Raji (cell line): ENCODE data around the gene ELFN1.

ENCODE experiments used
- POLR2A ChIP-seq: IDR thresholded peaks from 2 replicates; pipeline ENCODE4 v1.6.1; 2011; ENCODE audit warnings: low read depth, low read length, control low read depth; ENCODE audit not compliant: insufficient read depth

The ELFN1 gene

GRCh38 chr7:1669954-1670893 is at the start of gene ELFN1:
TSS of gene ELFN1 (plus strand) at chr7:1670277. CDS start at chr7:1744597, 74,320 bp downstream.
- no peak for TF ChIP-seq POLR2A

GRCh38 chr7:1620835-1621234 is 49.2 kb upstream of the ELFN1 start:
- TF ChIP-seq POLR2A = no peak

- TF ChIP-seq POLR2A = no peak
Observed at GRCh38 chr7:1621718-1622117, 48.4 kb upstream of the ELFN1 start.

GRCh38 chr7:1622441-1622840 is 47.6 kb upstream of the ELFN1 start:
- no peak for TF ChIP-seq POLR2A

- TF ChIP-seq POLR2A = no peak
Observed at GRCh38 chr7:1623810-1624209, 46.3 kb upstream of the ELFN1 start.

- TF ChIP-seq POLR2A = no peak
Observed at GRCh38 chr7:1624999-1625927, 44.8 kb upstream of the ELFN1 start.

DNA sequence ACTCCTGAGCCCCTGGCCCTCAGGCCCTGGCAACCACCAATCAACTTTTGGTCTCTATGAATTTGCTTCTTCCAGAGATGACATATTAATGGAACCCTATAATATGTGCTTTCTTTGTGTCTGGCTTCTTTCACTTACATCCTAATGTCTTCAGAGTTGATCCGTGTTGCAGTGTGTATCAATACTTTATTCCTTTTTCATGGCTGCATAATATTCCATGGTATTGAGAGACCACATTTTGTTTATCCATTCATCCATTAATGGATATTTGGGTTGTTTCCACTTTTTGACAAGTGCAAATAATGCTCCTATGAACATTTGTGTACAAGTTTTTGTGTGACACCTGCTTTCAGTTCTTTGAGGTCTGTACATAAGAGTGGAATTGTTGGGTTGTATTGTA is 43.3 kb upstream of the ELFN1 start:
- TF ChIP-seq POLR2A = no peak

DNA sequence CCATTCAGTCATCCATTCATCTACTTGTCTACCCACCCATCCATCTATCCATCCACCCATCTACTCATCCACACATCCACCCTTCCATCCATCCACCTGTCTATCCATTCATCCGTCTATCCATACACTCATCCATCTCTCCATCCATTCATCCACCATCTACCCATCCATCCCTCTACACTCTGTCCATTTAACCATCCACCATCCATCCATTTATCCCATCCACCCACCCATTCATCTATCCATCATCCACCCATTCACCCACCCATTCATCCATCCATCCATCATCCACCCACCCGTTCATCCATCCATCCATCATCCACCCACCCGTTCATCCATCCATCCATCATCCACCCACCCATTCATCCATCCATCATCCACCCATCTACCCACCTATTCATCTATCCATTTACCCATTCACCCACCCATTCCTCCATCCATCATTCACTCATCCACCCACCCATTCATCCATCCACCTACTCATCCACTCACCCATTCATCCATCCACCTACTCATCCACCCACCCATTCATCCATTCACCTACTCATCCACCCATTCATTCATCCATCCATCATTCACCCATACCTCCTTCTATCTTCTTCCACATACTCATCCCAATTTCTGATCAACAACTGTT is 39.3 kb upstream of the ELFN1 start:
- no peak for TF ChIP-seq POLR2A

DNA sequence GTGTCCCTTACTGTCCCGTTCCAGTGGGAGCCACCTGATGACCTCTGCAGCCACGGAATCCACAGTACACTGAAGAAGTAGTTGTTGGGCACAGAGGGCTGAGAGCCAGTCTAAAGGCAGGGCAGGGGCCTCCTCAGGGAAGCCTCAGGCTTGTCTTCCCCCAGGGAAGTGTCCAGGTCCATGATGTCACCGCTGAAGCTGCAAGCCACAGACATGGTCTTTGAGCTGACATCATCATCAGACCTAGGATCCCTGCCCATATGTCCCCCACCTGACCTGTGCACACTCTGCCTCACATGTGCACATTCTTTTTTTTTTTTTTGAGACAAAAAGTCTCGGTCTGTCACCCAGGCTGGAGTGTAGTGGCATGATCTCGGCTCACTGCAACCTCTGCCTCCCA is 38.4 kb upstream of the ELFN1 start:
- no peak for TF ChIP-seq POLR2A

- no peak for TF ChIP-seq POLR2A
Observed at GRCh38 chr7:1632506-1632905, 37.6 kb upstream of the ELFN1 start.

GRCh38 chr7:1632916-1633785 is 36.9 kb upstream of the ELFN1 start:
- no peak for TF ChIP-seq POLR2A

- TF ChIP-seq POLR2A = no peak
Observed at GRCh38 chr7:1635401-1635800, 34.7 kb upstream of the ELFN1 start.

- no peak for TF ChIP-seq POLR2A
Observed at GRCh38 chr7:1637155-1637554, 32.9 kb upstream of the ELFN1 start.

- no peak for TF ChIP-seq POLR2A
Observed at GRCh38 chr7:1638215-1638661, 31.8 kb upstream of the ELFN1 start.

DNA sequence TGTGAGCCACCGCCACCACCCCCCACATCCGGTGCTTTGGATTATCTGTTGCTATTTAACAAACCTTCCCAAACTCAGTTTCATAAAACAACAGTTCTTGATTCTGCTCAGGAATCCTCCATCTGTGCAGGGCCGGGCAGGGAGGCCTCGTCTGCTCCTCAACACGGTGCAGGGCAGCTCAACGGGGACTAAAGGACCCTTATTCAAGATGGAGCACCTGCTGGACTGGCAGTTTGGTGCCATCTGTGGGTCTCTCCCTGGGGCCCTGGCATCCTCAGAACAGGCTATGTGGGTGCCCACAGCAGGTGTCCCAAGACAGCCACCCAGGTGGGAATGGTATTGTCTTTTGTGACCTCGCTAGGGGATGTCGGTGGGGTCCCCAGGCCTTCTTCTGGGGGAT is 31.0 kb upstream of the ELFN1 start:
- no peak for TF ChIP-seq POLR2A
